ENCODE data around the gene CMTM1. TPM values are rescaled to one million over a fixed set of nuclear protein-coding genes. Genes with fewer than 3 reads are reported as not detected.
"Not testable (repeated sequence)": the region's sequence is repeated elsewhere in the genome, so short reads cannot be mapped to it uniquely, and the experiment has no call there.

The CMTM1 gene
- total RNA-seq, 2 donors from 2014 or later: not detected

DNA sequence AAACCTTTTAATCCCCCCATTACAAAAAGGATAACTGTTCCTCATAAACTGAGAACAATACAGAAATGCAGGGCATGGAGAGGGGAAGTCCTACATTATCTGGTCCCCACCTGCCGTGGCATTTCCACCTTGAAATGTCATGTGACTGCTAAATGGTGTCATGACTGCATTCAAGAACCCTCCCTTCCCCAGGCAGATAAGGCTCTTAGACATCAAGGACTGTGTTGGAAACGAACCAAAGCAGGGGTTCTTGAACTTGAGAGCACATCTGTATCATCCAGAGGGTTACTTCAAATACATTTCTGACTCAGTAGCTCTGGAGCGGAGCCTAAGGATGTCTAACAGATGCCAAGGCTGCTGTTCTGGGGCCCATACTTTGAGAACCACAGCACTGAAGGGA lies 56.6 kb downstream of the CMTM1 start:
- no peak for ATAC-seq
- intact Hi-C loops (cut with DNase I): no loop called here
- WGBS, 2 donors: 40 to 46% methylated on average over 2 to 3 of the region's 3 CpGs

DNA sequence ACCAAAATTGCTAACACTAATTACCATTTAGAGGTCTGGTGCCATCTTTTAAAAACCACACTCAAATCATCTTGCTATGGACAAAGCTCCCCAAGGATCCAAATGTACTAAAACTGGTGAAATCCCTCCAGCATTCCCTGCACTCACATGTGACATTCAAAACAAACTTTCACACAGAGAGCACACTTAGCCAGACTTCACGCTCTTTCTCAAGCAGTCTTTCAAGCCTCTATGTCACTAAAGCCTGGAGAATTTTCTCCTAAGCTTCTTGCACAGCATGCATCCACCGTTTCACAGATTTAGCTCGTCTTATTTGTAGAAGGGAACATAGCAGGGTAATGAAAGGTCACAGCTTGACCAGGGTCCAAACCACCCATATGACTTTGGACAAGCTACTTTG lies 57.5 kb downstream of the CMTM1 start:
- TF ChIP-seq POLR2A (IDR thresholded peaks at IDR 0.05): no peak
- TF ChIP-seq, protein P1, sequence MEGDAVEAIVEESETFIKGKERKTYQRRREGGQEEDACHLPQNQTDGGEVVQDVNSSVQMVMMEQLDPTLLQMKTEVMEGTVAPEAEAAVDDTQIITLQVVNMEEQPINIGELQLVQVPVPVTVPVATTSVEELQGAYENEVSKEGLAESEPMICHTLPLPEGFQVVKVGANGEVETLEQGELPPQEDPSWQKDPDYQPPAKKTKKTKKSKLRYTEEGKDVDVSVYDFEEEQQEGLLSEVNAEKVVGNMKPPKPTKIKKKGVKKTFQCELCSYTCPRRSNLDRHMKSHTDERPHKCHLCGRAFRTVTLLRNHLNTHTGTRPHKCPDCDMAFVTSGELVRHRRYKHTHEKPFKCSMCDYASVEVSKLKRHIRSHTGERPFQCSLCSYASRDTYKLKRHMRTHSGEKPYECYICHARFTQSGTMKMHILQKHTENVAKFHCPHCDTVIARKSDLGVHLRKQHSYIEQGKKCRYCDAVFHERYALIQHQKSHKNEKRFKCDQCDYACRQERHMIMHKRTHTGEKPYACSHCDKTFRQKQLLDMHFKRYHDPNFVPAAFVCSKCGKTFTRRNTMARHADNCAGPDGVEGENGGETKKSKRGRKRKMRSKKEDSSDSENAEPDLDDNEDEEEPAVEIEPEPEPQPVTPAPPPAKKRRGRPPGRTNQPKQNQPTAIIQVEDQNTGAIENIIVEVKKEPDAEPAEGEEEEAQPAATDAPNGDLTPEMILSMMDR (IDR thresholded peaks at IDR 0.05): no peak
- whole genome bisulfite sequencing, 2 donors: 86 to 95% methylated on average over 3 of the region's 3 CpGs
- no peaks in the 10 kb centered on the region for H3K27me3 ChIP-seq

More for the DNA sequence above, 56.6 kb downstream of the CMTM1 start:
- no peak for TF ChIP-seq POLR2A (IDR thresholded peaks at IDR 0.05)
- TF ChIP-seq, protein P1 (IDR thresholded peaks at IDR 0.05): no peak
- H3K36me3 ChIP-seq (replicated peaks in 1 of 2; ENCODE audit: insufficient read depth in 1 of 2, low read depth in 2 of 2): peaks cover 0 to 4% of the 10 kb centered on the region in 2 donors
- DNase-seq: no peak
- no peak overlapping the region for H3K4me3 ChIP-seq
- H3K4me1 ChIP-seq: peaks cover 11% of the 10 kb centered on the region
- no peak overlapping the region for H3K27ac ChIP-seq
- H3K27me3 ChIP-seq: no peaks in the 10 kb centered on the region
- H3K9me3 ChIP-seq: no peaks in the 10 kb centered on the region

DNA sequence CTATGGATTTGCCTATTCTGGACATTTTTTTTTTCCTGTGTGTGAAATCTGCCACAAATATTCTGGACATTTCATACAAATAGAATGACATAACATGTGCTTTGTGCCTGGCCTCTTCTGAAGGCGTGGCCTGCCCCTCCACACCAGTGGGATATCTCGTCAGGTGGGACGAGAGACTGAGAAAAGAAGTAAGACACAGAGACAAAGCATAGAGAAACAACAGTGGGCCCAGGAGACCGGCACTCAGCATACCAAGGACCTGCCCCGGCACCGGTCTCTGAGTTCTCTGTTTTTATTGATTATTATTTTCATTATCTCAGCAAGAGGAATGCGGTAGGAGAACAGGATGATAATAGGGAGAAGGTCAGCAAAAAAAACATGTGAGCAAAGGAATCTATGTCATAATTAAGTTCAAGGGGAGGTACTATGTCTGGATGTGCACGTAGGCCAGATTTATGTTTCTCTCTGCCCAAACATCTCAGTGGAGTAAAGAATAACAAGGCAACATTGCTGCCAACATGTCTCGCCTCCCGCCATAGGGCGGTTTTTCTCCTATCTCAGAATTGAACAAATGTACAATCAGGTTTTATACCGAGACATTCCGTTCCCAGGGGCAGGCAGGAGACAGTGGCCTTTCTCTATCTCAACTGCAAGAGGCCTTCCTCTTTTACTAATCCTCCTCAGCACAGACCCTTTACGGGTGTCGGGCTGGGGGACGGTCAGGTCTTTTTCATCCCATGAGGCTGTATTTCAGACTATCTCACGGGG lies 61.6 kb downstream of the CMTM1 start:
- 33 to 38% methylated on average over 14 to 17 of the region's 17 CpGs for WGBS, 2 donors
- intact Hi-C loops (cut with DNase I); H3K9me3 ChIP-seq; H3K36me3 ChIP-seq (replicated peaks in 1 of 2; ENCODE audit: insufficient read depth in 1 of 2, low read depth in 2 of 2); H3K4me3 ChIP-seq; H3K27me3 ChIP-seq; ATAC-seq; DNase-seq: not testable (repeated sequence)
- peaks cover 23% of the 10 kb centered on the region for H3K4me1 ChIP-seq
- H3K27ac ChIP-seq: peak overlapping the region; percentile 15 to 63 (median 54)

More for the DNA sequence above, 57.5 kb downstream of the CMTM1 start:
- DNase-seq: no peak
- intact Hi-C loops (cut with DNase I): no loop called here
- Histone ChIP-seq H3K9me3 (no peaks in the 10 kb centered on the region), H3K36me3 (replicated peaks in 1 of 2; ENCODE audit: insufficient read depth in 1 of 2, low read depth in 2 of 2) (peaks cover 0 to 4% of the 10 kb centered on the region in 2 donors), H3K4me1 (peaks cover 16% of the 10 kb centered on the region), H3K4me3 (no peak overlapping the region), H3K27ac (no peak overlapping the region)
- ATAC-seq: no peak

Small RNA genes lying within 50 kb of the gene (small RNA-seq; reads per million reads assigned to genes)
- gene CKLF-CMTM1: not detected

Other genes with a start within 250 kb of the CMTM1 start
- 10 to 100 TPM; 10.4 to 15.8 TPM for gene CDH5, start 199.7 kb upstream of the CMTM1 start, total RNA-seq
- not detected for gene BEAN1, start 139.1 kb upstream of the CMTM1 start, total RNA-seq
- gene TK2, start 16.3 kb upstream of the CMTM1 start, total RNA-seq: 10 to 100 TPM; 23.1 to 26.0 TPM
- 10 to 100 TPM in 1 of 2 donors, not detected in 1; 33.5 TPM for gene CKLF, start 13.9 kb upstream of the CMTM1 start, total RNA-seq
- gene CMTM2, start 13.0 kb downstream of the CMTM1 start, total RNA-seq: not detected
- gene CMTM3, start 38.3 kb downstream of the CMTM1 start, total RNA-seq: 1 to 10 TPM; 4.3 to 6.0 TPM
- gene CMTM4, start 130.3 kb downstream of the CMTM1 start, total RNA-seq: 10 to 100 TPM; 35.9 to 36.6 TPM
- 100 to 1,000 TPM in 1 of 2 donors, 10 to 100 TPM in 1; 87.3 to 109 TPM for gene DYNC1LI2, start 185.2 kb downstream of the CMTM1 start, total RNA-seq
- not detected for gene TERB1, start 235.1 kb downstream of the CMTM1 start, total RNA-seq